HepG2 (cell line): ENCODE measurements around the gene GNA12.

Experiments
- CBX2 ChIP-seq, 2 experiments: fragments of 200-600 bp in 1 of 2; sonication (generic); formaldehyde crosslinking in 1 of 2; IDR thresholded peaks; 2 replicates each; pipeline versions ENCODE4 v1.7.0 to v1.8.1; 2018 to 2022; ENCODE audit warnings: low read depth in 2 of 2, low read length in 1 of 2, mild to moderate bottlenecking in 1 of 2, missing genetic modification reagents in 1 of 2
- KDM1A ChIP-seq: IDR thresholded peaks from 2 replicates; pipeline ENCODE4 v1.6.1; 2016; ENCODE audit warnings: missing compliant biosample characterization
- KLF16 ChIP-seq, 2 experiments: sonication (generic) in 1 of 2; formaldehyde crosslinking in 1 of 2; IDR thresholded peaks; 2 replicates each; pipeline versions ENCODE4 v1.6.1 to v1.8.0; 2016 to 2023; ENCODE audit warnings: missing genetic modification reagents in 2 of 2, missing compliant biosample characterization in 1 of 2
- NBN ChIP-seq: fragments of 450-650 bp; conservative IDR thresholded peaks from 2 replicates; pipeline ENCODE4 v1.6.1; 2017
- NFATC3 ChIP-seq: sonication (generic); formaldehyde crosslinking; IDR thresholded peaks from 2 replicates; pipeline ENCODE4 v1.5.1; 2020; ENCODE audit warnings: mild to moderate bottlenecking, missing genetic modification reagents
- RXRA ChIP-seq: sonication (generic); formaldehyde crosslinking; IDR thresholded peaks from 2 replicates; pipeline ENCODE4 v1.5.1; 2020; ENCODE audit warnings: missing genetic modification reagents
- SMAD1 ChIP-seq: sonication (generic); formaldehyde crosslinking; IDR thresholded peaks from 2 replicates; pipeline ENCODE4 v1.4.0; 2020; ENCODE audit warnings: missing genetic modification reagents, low read depth, mild to moderate bottlenecking, borderline replicate concordance
- SOX6 ChIP-seq, 2 experiments: fragments of 450-650 bp in 1 of 2; sonication (generic) in 1 of 2; formaldehyde crosslinking in 1 of 2; IDR thresholded peaks; 2 replicates each; pipeline versions ENCODE4 v1.4.0 to v1.6.1; 2017 to 2020; ENCODE audit warnings: antibody characterized with exemption in 1 of 2, mild to moderate bottlenecking in 1 of 2, missing genetic modification reagents in 1 of 2
- SP2 ChIP-seq: sonication (generic); formaldehyde crosslinking; IDR thresholded peaks from 2 replicates; pipeline ENCODE4 v1.5.1; 2020; ENCODE audit warnings: mild to moderate bottlenecking, missing genetic modification reagents
- TARDBP ChIP-seq: sonication (generic); formaldehyde crosslinking; IDR thresholded peaks from 2 replicates; pipeline ENCODE4 v1.8.0; 2022; ENCODE audit warnings: mild to moderate bottlenecking, missing genetic modification reagents
- TF ChIP-seq, protein P1 (sequence below): sonication (generic); formaldehyde crosslinking; IDR thresholded peaks from 2 replicates; pipeline ENCODE4 v1.5.0; 2020; ENCODE audit warnings: mild to moderate bottlenecking, missing genetic modification reagents, moderate library complexity
- TF ChIP-seq, protein P2 (sequence below): sonication (generic); formaldehyde crosslinking; IDR thresholded peaks from 2 replicates; pipeline ENCODE4 v1.5.1; 2020; ENCODE audit warnings: mild to moderate bottlenecking, missing genetic modification reagents, borderline replicate concordance
- TF ChIP-seq, protein P3 (sequence below): IDR thresholded peaks from 2 replicates; pipeline ENCODE4 v1.6.1; 2012; ENCODE audit warnings: inconsistent platforms

DNA sequence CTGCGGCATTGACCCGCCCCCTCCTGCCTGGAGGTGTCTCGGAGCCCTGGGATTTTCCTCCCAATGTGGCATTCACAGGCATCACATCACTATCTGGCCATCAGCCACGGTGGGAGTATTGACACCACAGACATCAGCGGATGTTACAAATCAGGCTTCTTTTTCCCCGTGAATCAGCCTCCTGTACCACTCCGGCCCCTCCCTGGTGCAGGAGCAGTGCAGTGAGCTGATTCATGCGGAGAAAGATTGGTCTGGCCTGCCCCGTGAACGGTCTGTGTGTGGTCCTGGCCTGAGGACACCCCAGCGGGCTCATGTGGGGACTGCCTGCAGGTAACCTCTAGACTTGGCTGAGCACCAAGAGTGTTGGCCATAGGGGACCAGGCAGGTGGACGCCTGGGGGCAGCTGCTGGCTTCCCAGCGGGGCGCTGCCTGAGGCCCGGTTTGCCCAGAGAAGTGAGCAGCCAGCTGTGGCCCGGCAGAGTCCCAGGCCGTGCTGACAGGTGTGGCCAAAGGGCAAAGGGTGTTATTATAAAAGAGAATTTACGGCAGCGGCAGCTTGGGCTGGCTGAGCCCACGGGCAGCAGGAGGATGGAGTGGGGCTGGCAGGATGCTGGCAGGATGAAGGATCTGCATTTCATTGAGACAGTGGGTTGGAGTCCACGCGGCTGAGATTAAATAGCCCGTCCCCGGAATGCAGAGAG, 32.1 kb upstream of the GNA12 start:
- TF ChIP-seq, protein P1, sequence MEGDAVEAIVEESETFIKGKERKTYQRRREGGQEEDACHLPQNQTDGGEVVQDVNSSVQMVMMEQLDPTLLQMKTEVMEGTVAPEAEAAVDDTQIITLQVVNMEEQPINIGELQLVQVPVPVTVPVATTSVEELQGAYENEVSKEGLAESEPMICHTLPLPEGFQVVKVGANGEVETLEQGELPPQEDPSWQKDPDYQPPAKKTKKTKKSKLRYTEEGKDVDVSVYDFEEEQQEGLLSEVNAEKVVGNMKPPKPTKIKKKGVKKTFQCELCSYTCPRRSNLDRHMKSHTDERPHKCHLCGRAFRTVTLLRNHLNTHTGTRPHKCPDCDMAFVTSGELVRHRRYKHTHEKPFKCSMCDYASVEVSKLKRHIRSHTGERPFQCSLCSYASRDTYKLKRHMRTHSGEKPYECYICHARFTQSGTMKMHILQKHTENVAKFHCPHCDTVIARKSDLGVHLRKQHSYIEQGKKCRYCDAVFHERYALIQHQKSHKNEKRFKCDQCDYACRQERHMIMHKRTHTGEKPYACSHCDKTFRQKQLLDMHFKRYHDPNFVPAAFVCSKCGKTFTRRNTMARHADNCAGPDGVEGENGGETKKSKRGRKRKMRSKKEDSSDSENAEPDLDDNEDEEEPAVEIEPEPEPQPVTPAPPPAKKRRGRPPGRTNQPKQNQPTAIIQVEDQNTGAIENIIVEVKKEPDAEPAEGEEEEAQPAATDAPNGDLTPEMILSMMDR (CRISPR knock-in tag), result no peak
- TF ChIP-seq SP2 (CRISPR knock-in tag) (no peak), RXRA (CRISPR knock-in tag) (no peak), KDM1A (no peak), SMAD1 (CRISPR knock-in tag) (no peak), NBN (no peak), TARDBP (no peak), KLF16 (CRISPR knock-in tag; IDR thresholded peaks at IDR 0.05) (no peak), SOX6 (IDR thresholded peaks at IDR 0.05) (no peak), SOX6 (CRISPR knock-in tag; IDR thresholded peaks at IDR 0.05) (no peak), CBX2 (IDR thresholded peaks at IDR 0.05; ENCODE audit: low read depth, low read length) (no peak), CBX2 (CRISPR knock-in tag; IDR thresholded peaks at IDR 0.05; ENCODE audit: low read depth) (no peak), NFATC3 (CRISPR knock-in tag) (no peak)
- TF ChIP-seq, protein P2, sequence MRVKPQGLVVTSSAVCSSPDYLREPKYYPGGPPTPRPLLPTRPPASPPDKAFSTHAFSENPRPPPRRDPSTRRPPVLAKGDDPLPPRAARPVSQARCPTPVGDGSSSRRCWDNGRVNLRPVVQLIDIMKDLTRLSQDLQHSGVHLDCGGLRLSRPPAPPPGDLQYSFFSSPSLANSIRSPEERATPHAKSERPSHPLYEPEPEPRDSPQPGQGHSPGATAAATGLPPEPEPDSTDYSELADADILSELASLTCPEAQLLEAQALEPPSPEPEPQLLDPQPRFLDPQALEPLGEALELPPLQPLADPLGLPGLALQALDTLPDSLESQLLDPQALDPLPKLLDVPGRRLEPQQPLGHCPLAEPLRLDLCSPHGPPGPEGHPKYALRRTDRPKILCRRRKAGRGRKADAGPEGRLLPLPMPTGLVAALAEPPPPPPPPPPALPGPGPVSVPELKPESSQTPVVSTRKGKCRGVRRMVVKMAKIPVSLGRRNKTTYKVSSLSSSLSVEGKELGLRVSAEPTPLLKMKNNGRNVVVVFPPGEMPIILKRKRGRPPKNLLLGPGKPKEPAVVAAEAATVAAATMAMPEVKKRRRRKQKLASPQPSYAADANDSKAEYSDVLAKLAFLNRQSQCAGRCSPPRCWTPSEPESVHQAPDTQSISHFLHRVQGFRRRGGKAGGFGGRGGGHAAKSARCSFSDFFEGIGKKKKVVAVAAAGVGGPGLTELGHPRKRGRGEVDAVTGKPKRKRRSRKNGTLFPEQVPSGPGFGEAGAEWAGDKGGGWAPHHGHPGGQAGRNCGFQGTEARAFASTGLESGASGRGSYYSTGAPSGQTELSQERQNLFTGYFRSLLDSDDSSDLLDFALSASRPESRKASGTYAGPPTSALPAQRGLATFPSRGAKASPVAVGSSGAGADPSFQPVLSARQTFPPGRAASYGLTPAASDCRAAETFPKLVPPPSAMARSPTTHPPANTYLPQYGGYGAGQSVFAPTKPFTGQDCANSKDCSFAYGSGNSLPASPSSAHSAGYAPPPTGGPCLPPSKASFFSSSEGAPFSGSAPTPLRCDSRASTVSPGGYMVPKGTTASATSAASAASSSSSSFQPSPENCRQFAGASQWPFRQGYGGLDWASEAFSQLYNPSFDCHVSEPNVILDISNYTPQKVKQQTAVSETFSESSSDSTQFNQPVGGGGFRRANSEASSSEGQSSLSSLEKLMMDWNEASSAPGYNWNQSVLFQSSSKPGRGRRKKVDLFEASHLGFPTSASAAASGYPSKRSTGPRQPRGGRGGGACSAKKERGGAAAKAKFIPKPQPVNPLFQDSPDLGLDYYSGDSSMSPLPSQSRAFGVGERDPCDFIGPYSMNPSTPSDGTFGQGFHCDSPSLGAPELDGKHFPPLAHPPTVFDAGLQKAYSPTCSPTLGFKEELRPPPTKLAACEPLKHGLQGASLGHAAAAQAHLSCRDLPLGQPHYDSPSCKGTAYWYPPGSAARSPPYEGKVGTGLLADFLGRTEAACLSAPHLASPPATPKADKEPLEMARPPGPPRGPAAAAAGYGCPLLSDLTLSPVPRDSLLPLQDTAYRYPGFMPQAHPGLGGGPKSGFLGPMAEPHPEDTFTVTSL, result no peak
- TF ChIP-seq, protein P3, sequence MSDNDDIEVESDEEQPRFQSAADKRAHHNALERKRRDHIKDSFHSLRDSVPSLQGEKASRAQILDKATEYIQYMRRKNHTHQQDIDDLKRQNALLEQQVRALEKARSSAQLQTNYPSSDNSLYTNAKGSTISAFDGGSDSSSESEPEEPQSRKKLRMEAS, result no peak
